Measurements from ENCODE around the gene RTP1. TPM values are rescaled to one million over a fixed set of nuclear protein-coding genes. Genes with fewer than 3 reads are reported as not detected.

RTP1 gene
- total and polyA plus RNA-seq, 2 experiments from 2014 or later: 4.4 to 6.3 TPM

DNA sequence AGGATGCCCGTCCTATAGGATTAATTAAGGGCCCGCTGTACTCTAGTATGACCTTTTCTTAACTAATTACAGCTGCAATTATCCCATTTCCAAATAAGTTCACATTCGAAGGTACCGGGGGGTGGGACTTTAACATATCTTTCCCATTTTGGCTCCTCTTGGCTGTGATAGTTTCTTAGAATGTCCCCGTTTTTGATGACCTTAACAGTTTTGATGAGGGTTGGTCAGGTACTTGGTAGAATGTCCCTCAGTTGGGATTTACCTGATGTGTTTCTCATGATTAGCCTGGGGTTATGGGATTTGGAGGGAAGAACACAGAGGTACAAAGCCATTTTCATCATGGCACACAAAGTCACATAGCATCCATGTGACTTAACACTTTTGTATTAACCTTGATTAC lies 18.2 kb downstream of the RTP1 start:
- Mint-ChIP-seq H3K4me1 (peaks cover 15% of the 10 kb centered on the region), H3K27me3 (ENCODE audit: insufficient read depth, low read depth, poor library complexity) (peaks cover 11% of the 10 kb centered on the region), H3K4me3 (no peak overlapping the region), H3K27ac (no peak overlapping the region), H3K36me3 (ENCODE audit: low read depth) (peaks cover 4% of the 10 kb centered on the region; the same call in 1 of the 3 replicates), H3K9me3 (no peaks in the 10 kb centered on the region)
- Histone ChIP-seq H3K4me1 (ENCODE audit: insufficient read depth) (peaks cover 17% of the 10 kb centered on the region), H3K4me3 (no peak overlapping the region), H3K4me2 (no peak overlapping the region), H3F3A (replicated peaks; ENCODE audit: low read depth) (no peaks in the 10 kb centered on the region), H3K27me3 (ENCODE audit: insufficient read depth) (no peaks in the 10 kb centered on the region), H3K27ac (ENCODE audit: low read depth) (no peak overlapping the region), H3K79me2 (replicated peaks; ENCODE audit: insufficient read depth) (no peaks in the 10 kb centered on the region), H3K9me2 (ENCODE audit: insufficient read depth) (0 out of 2 replicates have a peak, but pooled peaks cover 11% of the 10 kb centered on the region), H4K20me1 (replicated peaks; ENCODE audit: insufficient read depth) (no peaks in the 10 kb centered on the region), H2AFZ (no peak overlapping the region), H3K36me3 (ENCODE audit: insufficient read depth) (no peaks in the 10 kb centered on the region; the same call in 1 of the 2 replicates)
- DNase-seq (ENCODE audit: low spot score): no peak
- TF ChIP-seq, protein P1, sequence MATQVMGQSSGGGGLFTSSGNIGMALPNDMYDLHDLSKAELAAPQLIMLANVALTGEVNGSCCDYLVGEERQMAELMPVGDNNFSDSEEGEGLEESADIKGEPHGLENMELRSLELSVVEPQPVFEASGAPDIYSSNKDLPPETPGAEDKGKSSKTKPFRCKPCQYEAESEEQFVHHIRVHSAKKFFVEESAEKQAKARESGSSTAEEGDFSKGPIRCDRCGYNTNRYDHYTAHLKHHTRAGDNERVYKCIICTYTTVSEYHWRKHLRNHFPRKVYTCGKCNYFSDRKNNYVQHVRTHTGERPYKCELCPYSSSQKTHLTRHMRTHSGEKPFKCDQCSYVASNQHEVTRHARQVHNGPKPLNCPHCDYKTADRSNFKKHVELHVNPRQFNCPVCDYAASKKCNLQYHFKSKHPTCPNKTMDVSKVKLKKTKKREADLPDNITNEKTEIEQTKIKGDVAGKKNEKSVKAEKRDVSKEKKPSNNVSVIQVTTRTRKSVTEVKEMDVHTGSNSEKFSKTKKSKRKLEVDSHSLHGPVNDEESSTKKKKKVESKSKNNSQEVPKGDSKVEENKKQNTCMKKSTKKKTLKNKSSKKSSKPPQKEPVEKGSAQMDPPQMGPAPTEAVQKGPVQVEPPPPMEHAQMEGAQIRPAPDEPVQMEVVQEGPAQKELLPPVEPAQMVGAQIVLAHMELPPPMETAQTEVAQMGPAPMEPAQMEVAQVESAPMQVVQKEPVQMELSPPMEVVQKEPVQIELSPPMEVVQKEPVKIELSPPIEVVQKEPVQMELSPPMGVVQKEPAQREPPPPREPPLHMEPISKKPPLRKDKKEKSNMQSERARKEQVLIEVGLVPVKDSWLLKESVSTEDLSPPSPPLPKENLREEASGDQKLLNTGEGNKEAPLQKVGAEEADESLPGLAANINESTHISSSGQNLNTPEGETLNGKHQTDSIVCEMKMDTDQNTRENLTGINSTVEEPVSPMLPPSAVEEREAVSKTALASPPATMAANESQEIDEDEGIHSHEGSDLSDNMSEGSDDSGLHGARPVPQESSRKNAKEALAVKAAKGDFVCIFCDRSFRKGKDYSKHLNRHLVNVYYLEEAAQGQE (IDR thresholded peaks at IDR 0.05; ENCODE audit: unreplicated experiment): no peak
- no peak for TF ChIP-seq EZH2phosphoT487 (IDR thresholded peaks at IDR 0.05; ENCODE audit: unreplicated experiment)
- no peak for TF ChIP-seq STAT1 (IDR thresholded peaks at IDR 0.05; ENCODE audit: unreplicated experiment)
- TF ChIP-seq CREB1 (CRISPR knock-in tag; IDR thresholded peaks at IDR 0.05; ENCODE audit: low read depth): no peak
- TF ChIP-seq ZNF331 (CRISPR knock-in tag; IDR thresholded peaks at IDR 0.05; ENCODE audit: low read depth): no peak
- TF ChIP-seq, protein P2, sequence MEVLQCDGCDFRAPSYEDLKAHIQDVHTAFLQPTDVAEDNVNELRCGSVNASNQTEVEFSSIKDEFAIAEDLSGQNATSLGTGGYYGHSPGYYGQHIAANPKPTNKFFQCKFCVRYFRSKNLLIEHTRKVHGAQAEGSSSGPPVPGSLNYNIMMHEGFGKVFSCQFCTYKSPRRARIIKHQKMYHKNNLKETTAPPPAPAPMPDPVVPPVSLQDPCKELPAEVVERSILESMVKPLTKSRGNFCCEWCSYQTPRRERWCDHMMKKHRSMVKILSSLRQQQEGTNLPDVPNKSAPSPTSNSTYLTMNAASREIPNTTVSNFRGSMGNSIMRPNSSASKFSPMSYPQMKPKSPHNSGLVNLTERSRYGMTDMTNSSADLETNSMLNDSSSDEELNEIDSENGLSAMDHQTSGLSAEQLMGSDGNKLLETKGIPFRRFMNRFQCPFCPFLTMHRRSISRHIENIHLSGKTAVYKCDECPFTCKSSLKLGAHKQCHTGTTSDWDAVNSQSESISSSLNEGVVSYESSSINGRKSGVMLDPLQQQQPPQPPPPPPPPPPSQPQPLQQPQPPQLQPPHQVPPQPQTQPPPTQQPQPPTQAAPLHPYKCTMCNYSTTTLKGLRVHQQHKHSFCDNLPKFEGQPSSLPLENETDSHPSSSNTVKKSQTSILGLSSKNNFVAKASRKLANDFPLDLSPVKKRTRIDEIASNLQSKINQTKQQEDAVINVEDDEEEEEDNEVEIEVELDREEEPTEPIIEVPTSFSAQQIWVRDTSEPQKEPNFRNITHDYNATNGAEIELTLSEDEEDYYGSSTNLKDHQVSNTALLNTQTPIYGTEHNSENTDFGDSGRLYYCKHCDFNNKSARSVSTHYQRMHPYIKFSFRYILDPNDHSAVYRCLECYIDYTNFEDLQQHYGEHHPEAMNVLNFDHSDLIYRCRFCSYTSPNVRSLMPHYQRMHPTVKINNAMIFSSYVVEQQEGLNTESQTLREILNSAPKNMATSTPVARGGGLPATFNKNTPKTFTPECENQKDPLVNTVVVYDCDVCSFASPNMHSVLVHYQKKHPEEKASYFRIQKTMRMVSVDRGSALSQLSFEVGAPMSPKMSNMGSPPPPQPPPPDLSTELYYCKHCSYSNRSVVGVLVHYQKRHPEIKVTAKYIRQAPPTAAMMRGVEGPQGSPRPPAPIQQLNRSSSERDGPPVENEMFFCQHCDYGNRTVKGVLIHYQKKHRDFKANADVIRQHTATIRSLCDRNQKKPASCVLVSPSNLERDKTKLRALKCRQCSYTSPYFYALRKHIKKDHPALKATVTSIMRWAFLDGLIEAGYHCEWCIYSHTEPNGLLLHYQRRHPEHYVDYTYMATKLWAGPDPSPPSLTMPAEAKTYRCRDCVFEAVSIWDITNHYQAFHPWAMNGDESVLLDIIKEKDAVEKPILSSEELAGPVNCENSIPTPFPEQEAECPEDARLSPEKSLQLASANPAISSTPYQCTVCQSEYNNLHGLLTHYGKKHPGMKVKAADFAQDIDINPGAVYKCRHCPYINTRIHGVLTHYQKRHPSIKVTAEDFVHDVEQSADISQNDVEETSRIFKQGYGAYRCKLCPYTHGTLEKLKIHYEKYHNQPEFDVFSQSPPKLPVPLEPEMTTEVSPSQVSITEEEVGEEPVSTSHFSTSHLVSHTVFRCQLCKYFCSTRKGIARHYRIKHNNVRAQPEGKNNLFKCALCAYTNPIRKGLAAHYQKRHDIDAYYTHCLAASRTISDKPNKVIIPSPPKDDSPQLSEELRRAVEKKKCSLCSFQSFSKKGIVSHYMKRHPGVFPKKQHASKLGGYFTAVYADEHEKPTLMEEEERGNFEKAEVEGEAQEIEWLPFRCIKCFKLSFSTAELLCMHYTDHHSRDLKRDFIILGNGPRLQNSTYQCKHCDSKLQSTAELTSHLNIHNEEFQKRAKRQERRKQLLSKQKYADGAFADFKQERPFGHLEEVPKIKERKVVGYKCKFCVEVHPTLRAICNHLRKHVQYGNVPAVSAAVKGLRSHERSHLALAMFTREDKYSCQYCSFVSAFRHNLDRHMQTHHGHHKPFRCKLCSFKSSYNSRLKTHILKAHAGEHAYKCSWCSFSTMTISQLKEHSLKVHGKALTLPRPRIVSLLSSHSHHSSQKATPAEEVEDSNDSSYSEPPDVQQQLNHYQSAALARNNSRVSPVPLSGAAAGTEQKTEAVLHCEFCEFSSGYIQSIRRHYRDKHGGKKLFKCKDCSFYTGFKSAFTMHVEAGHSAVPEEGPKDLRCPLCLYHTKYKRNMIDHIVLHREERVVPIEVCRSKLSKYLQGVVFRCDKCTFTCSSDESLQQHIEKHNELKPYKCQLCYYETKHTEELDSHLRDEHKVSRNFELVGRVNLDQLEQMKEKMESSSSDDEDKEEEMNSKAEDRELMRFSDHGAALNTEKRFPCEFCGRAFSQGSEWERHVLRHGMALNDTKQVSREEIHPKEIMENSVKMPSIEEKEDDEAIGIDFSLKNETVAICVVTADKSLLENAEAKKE (CRISPR knock-in tag; IDR thresholded peaks at IDR 0.05): no peak
- TF ChIP-seq, protein P3, sequence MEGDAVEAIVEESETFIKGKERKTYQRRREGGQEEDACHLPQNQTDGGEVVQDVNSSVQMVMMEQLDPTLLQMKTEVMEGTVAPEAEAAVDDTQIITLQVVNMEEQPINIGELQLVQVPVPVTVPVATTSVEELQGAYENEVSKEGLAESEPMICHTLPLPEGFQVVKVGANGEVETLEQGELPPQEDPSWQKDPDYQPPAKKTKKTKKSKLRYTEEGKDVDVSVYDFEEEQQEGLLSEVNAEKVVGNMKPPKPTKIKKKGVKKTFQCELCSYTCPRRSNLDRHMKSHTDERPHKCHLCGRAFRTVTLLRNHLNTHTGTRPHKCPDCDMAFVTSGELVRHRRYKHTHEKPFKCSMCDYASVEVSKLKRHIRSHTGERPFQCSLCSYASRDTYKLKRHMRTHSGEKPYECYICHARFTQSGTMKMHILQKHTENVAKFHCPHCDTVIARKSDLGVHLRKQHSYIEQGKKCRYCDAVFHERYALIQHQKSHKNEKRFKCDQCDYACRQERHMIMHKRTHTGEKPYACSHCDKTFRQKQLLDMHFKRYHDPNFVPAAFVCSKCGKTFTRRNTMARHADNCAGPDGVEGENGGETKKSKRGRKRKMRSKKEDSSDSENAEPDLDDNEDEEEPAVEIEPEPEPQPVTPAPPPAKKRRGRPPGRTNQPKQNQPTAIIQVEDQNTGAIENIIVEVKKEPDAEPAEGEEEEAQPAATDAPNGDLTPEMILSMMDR (conservative IDR thresholded peaks at IDR 0.05; ENCODE audit: low read depth in 2 of 2): no peak
- TF ChIP-seq NANOG (IDR thresholded peaks at IDR 0.05; ENCODE audit: borderline replicate concordance): no peak
- TF ChIP-seq POLR2AphosphoS5 (IDR thresholded peaks at IDR 0.05; ENCODE audit: low read depth): no peak
- TF ChIP-seq ZNF114 (CRISPR knock-in tag; IDR thresholded peaks at IDR 0.05): no peak
- no peak for TF ChIP-seq JUNB (IDR thresholded peaks at IDR 0.05; ENCODE audit: unreplicated experiment)
- ATAC-seq: no peak
